Activated CD4-positive, alpha-beta T cell treated with anti-CD3 and anti-CD28 coated beads, Interleukin-2, amount 50 U/mL, for 24 hours (primary cell): ENCODE results near the gene NEDD4.
"Not testable (repeated sequence)": the region's sequence is repeated elsewhere in the genome, so short reads cannot be mapped to it uniquely, and the experiment has no call there.

Source experiments
- DNase-seq, 2 donors: peaks; one replicate each; pipeline ENCODE4 v3.0.0-alpha.2; 2020; ENCODE audit warnings: low read depth in 1 of 2, low spot score in 1 of 2

Gene NEDD4

GRCh38 chr15:55785593-55785992, 207.8 kb downstream of the NEDD4 start:
- DNase-seq, result not testable (repeated sequence)

GRCh38 chr15:55784286-55784685, 209.1 kb downstream of the NEDD4 start:
- DNase-seq, result no peak

- DNase-seq, result no peak
These were observed 210.5 kb downstream of the NEDD4 start for GRCh38 chr15:55782901-55783300.

- DNase-seq, result no peak
These were observed 213.1 kb downstream of the NEDD4 start for GRCh38 chr15:55780292-55780691.

- DNase-seq, result no peak
These were observed 214.5 kb downstream of the NEDD4 start for GRCh38 chr15:55778932-55779331.
